Naive thymus-derived CD4-positive, alpha-beta T cell (primary cell): ENCODE data around the gene LRRFIP1. TPM values are rescaled to one million over a fixed set of nuclear protein-coding genes. Genes with fewer than 3 reads are reported as not detected.
"Not testable (repeated sequence)": the region's sequence is repeated elsewhere in the genome, so short reads cannot be mapped to it uniquely, and the experiment has no call there.

Source experiments
- ATAC-seq: fragments of 150-1000 bp; cut with Tn5 transposase; 2 replicates; pipeline ENCODE4 v1.10.0; 2021; ENCODE audit warnings: mild to moderate bottlenecking, moderate library complexity
- CTCF ChIA-PET: fragments of 350-600 bp; sonication (Branson Sonifier 250); formaldehyde crosslinking; loops from one replicate; lab custom pipeline; 2021; ENCODE audit warnings: antibody characterized with exemption; lab: Charles Lee
- POLR2A ChIA-PET: fragments of 350-600 bp; sonication (Branson Sonifier 250); formaldehyde crosslinking; loops from one replicate; lab custom pipeline; 2021; ENCODE audit warnings: antibody characterized with exemption, inconsistent platforms; lab: Charles Lee
- DNase-seq, 9 donors: peaks; one replicate each; pipeline versions ENCODE4 v3.0.0 to v3.0.0-alpha.2; 2020 to 2022; ENCODE audit warnings: mixed read lengths in 1 of 9
- H3K27ac ChIP-seq: one replicate; pipeline ENCODE4 v1.7.0; 2013; ENCODE audit warnings: mild to moderate bottlenecking, low read depth, low read length, moderate library complexity
- H3K27me3 ChIP-seq, 2 donors: one replicate each; pipeline ENCODE4 v1.7.0; 2013; ENCODE audit warnings: low read length in 2 of 2, mild to moderate bottlenecking in 2 of 2, moderate library complexity in 2 of 2; ENCODE audit not compliant: control insufficient read depth in 2 of 2, insufficient read depth in 2 of 2
- H3K36me3 ChIP-seq, 3 experiments: 1 replicate in 2 of 3; 2 replicates in 1 of 3; pipeline ENCODE4 v1.7.0; 2013; ENCODE audit warnings: low read length in 3 of 3, mild to moderate bottlenecking in 3 of 3, moderate library complexity in 1 of 3; ENCODE audit not compliant: insufficient read depth in 3 of 3, control insufficient read depth in 2 of 3
- H3K4me1 ChIP-seq, 2 donors: one replicate each; pipeline ENCODE4 v1.7.0; 2013; ENCODE audit warnings: low read length in 2 of 2, mild to moderate bottlenecking in 2 of 2, moderate library complexity in 1 of 2; ENCODE audit not compliant: control insufficient read depth in 2 of 2, insufficient read depth in 2 of 2
- H3K4me3 ChIP-seq: 2 replicates; pipeline ENCODE4 v1.7.0; 2013; ENCODE audit warnings: mild to moderate bottlenecking, low read length
- H3K9me3 ChIP-seq, 3 experiments: 1 replicate in 2 of 3; 2 replicates in 1 of 3; pipeline ENCODE4 v1.7.0; 2013; ENCODE audit warnings: low read length in 3 of 3; ENCODE audit not compliant: control insufficient read depth in 2 of 3
- H3K27ac Mint-ChIP-seq, 9 donors: one replicate each; pipeline ENCODE4 v1.8.0; 2020 to 2022; ENCODE audit warnings: mixed read lengths in 9 of 9, mild to moderate bottlenecking in 8 of 9, moderate library complexity in 5 of 9, inconsistent platforms in 2 of 9
- H3K27me3 Mint-ChIP-seq, 5 donors: one replicate each; pipeline ENCODE4 v1.8.0; 2021 to 2022; ENCODE audit warnings: mixed read lengths in 5 of 5, mild to moderate bottlenecking in 1 of 5
- H3K36me3 Mint-ChIP-seq, 5 donors: one replicate each; pipeline ENCODE4 v1.8.0; 2020 to 2022; ENCODE audit warnings: mixed read lengths in 5 of 5, mild to moderate bottlenecking in 3 of 5, inconsistent platforms in 1 of 5
- H3K4me1 Mint-ChIP-seq, 7 donors: one replicate each; pipeline ENCODE4 v1.8.0; 2020 to 2022; ENCODE audit warnings: mixed read lengths in 7 of 7, mild to moderate bottlenecking in 3 of 7, inconsistent platforms in 1 of 7
- H3K4me3 Mint-ChIP-seq, 10 donors: one replicate each; pipeline ENCODE4 v1.8.0; 2020 to 2022; ENCODE audit warnings: mild to moderate bottlenecking in 10 of 10, mixed read lengths in 10 of 10, moderate library complexity in 6 of 10, inconsistent platforms in 2 of 10
- H3K9me3 Mint-ChIP-seq, 11 donors: one replicate each; pipeline ENCODE4 v1.8.0; 2020 to 2022; ENCODE audit warnings: mixed read lengths in 11 of 11, mild to moderate bottlenecking in 4 of 11, inconsistent platforms in 1 of 11, moderate library complexity in 1 of 11
- intact Hi-C, 2 donors: fragments of 100-400 bp; cut with micrococcal nuclease; formaldehyde crosslinking; loops; one replicate each; pipeline ENCODE4 v1.15.1; 2023
- polyA plus RNA-seq, 2 donors: library from polyadenylated mRNA; unstranded; fragments of 300-500 nt; fragmentation: Illumina TruSeq; gene quantifications; one replicate each; pipeline ENCODE4 v1.2.3, GENCODE V29; 2021
- total RNA-seq, 6 experiments: library from RNA in 5 of 6; stranded (reverse) in 5 of 6; gene quantifications; 1 replicate in 5 of 6; 2 replicates in 1 of 6; pipeline ENCODE4 v1.2.3 and lab custom pipeline; 2021 to 2026

The LRRFIP1 gene
- total and polyA plus RNA-seq, 7 experiments from 2014 or later: 82.2 to 257 (median 105) TPM

GRCh38 chr2:237666606-237667005 lies 39.2 kb downstream of the LRRFIP1 start:
- Mint-ChIP-seq H3K4me3 (no peak overlapping the region), H3K27me3 (peaks cover 0 to 38% (median 0%) of the 10 kb centered on the region in 5 donors), H3K36me3 (peaks cover 0 to 3% (median 0%) of the 10 kb centered on the region in 5 donors), H3K9me3 (no peaks in the 10 kb centered on the region), H3K27ac (peak overlapping the region in 2 of 9 donors; percentile 26 to 80), H3K4me1 (peaks cover 0 to 14% (median 11%) of the 10 kb centered on the region in 7 donors)
- no peaks in the 10 kb centered on the region for H3K9me3 ChIP-seq
- CTCF ChIA-PET: interaction anchor here (0.6 kb wide), 1 partner anchor 80 kb away, joined by 4 read pairs; no protein-coding TSS in a partner anchor
- no peak overlapping the region for H3K27ac ChIP-seq
- H3K4me3 ChIP-seq: no peak overlapping the region
- POLR2A ChIA-PET: no interaction called here
- H3K36me3 ChIP-seq: no peaks in the 10 kb centered on the region
- no peaks in the 10 kb centered on the region for H3K27me3 ChIP-seq
- no peak for DNase-seq
- H3K4me1 ChIP-seq: no peaks in the 10 kb centered on the region
- intact Hi-C loops: no loop called here
- ATAC-seq: no peak

- H3K4me3 Mint-ChIP-seq, H3K4me3 ChIP-seq, DNase-seq, H3K9me3 Mint-ChIP-seq, H3K36me3 Mint-ChIP-seq, POLR2A ChIA-PET, H3K27ac ChIP-seq, H3K27me3 ChIP-seq, H3K9me3 ChIP-seq, H3K36me3 ChIP-seq, ATAC-seq, intact Hi-C loops, H3K4me1 ChIP-seq: not testable (repeated sequence)
- H3K27ac Mint-ChIP-seq: peak overlapping the region in 2 of 9 donors; percentile 26 to 80
- H3K4me1 Mint-ChIP-seq: peaks cover 0 to 14% (median 11%) of the 10 kb centered on the region in 7 donors
- CTCF ChIA-PET: interaction anchor here (0.6 to 1.0 kb wide), 2 partner anchors 78 to 79 kb away, joined by 3 to 4 read pairs; no protein-coding TSS in a partner anchor
- H3K27me3 Mint-ChIP-seq: peaks cover 0 to 38% (median 0%) of the 10 kb centered on the region in 5 donors
Measured at GRCh38 chr2:237667050-237667576, 39.7 kb downstream of the LRRFIP1 start.

DNA sequence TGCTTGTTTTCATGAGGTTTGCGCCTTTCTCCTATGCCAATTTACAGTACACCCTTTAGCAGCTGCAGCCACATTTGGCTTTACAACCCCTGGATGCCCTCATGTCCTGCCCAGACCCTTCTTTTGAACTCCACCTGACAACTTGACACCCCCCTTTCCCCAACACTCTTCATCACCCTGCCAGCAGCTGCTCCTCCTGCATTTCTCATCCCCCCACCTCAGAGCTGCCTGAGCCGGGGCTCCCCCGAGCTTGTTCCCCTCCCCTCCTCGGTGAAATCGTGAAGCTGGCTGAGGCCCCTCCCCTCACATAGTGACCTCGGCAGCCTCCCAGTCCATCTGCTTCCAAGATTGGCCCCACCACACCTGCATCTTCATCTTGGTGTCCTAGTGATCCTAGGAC lies 40.5 kb downstream of the LRRFIP1 start:
- no peak for ATAC-seq
- POLR2A ChIA-PET: no interaction called here
- no peak overlapping the region for H3K4me3 Mint-ChIP-seq
- DNase-seq: no peak
- Histone ChIP-seq H3K27ac (no peak overlapping the region), H3K27me3 (no peaks in the 10 kb centered on the region), H3K9me3 (no peaks in the 10 kb centered on the region), H3K4me3 (no peak overlapping the region), H3K4me1 (peaks cover 4% of the 10 kb centered on the region in 2 donors), H3K36me3 (no peaks in the 10 kb centered on the region)
- H3K9me3 Mint-ChIP-seq: no peaks in the 10 kb centered on the region
- H3K36me3 Mint-ChIP-seq: peaks cover 0 to 3% (median 0%) of the 10 kb centered on the region in 5 donors
- no peak overlapping the region for H3K27ac Mint-ChIP-seq
- CTCF ChIA-PET: interaction anchor here (0.6 to 1.2 kb wide), 3 partner anchors 29 to 155 kb away, joined by 3 to 5 read pairs (median 3); no protein-coding TSS in a partner anchor
- H3K4me1 Mint-ChIP-seq: peaks cover 0 to 13% (median 9%) of the 10 kb centered on the region in 7 donors
- intact Hi-C loops: loop anchor here in 1 of 2 donors (1.0 kb wide), 1 partner anchor 87 kb away; no protein-coding TSS in a partner anchor
- H3K27me3 Mint-ChIP-seq: peaks cover 0 to 38% (median 0%) of the 10 kb centered on the region in 5 donors

- H3K27ac Mint-ChIP-seq: no peak overlapping the region
- H3K4me1 Mint-ChIP-seq: peaks cover 0 to 17% (median 11%) of the 10 kb centered on the region in 7 donors
Measured at GRCh38 chr2:237668440-237668839, 41.1 kb downstream of the LRRFIP1 start.

DNA sequence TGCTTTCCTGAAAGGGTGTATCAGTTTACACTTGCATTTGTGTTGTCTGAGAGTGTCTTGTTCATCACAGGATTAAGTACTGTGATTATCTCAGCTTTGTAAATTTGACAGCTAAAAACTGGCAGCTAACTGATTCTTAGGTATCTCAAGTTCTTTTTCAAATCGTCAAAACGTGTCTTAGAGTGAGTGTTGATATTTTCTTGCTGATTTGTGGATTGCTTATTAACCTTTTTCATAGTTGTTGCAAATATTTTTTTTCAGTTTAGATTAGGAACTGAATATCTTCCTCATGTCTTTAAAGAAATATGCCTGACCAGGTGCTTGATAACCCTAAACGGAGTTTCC lies 41.9 kb downstream of the LRRFIP1 start:
- ChIA-PET CTCF (interaction anchor here (0.6 to 8.2 kb wide), 5 partner anchors 25 to 161 kb away, joined by 3 to 181 read pairs (median 3); no protein-coding TSS in a partner anchor), POLR2A (no interaction called here)
- Histone ChIP-seq H3K27me3 (no peaks in the 10 kb centered on the region), H3K9me3 (no peaks in the 10 kb centered on the region), H3K4me3 (no peak overlapping the region), H3K27ac (no peak overlapping the region), H3K36me3 (no peaks in the 10 kb centered on the region), H3K4me1 (peaks cover 10 to 16% of the 10 kb centered on the region in 2 donors)
- ATAC-seq: no peak
- no peak overlapping the region for H3K27ac Mint-ChIP-seq
- peaks cover 0 to 2% (median 0%) of the 10 kb centered on the region in 11 donors for H3K9me3 Mint-ChIP-seq
- H3K36me3 Mint-ChIP-seq: peaks cover 0 to 3% (median 0%) of the 10 kb centered on the region in 5 donors
- H3K4me1 Mint-ChIP-seq: peaks cover 7 to 25% (median 16%) of the 10 kb centered on the region in 7 donors
- intact Hi-C loops: no loop called here
- H3K4me3 Mint-ChIP-seq: no peak overlapping the region
- peaks cover 0 to 31% (median 0%) of the 10 kb centered on the region in 5 donors for H3K27me3 Mint-ChIP-seq
- DNase-seq: no peak

More at GRCh38 chr2:237668440-237668839, 41.1 kb downstream of the LRRFIP1 start:
- no peak overlapping the region for H3K4me3 Mint-ChIP-seq
- intact Hi-C loops: loop anchor here in 1 of 2 donors (1.0 kb wide), 1 partner anchor 87 kb away; no protein-coding TSS in a partner anchor
- Histone ChIP-seq H3K27ac (no peak overlapping the region), H3K4me3 (no peak overlapping the region), H3K27me3 (no peaks in the 10 kb centered on the region), H3K36me3 (no peaks in the 10 kb centered on the region), H3K9me3 (no peaks in the 10 kb centered on the region), H3K4me1 (peaks cover 5 to 8% of the 10 kb centered on the region in 2 donors)
- ChIA-PET CTCF (interaction anchor here (1.0 to 8.2 kb wide), 3 partner anchors 77 to 156 kb away, joined by 3 to 181 read pairs (median 5); no protein-coding TSS in a partner anchor), POLR2A (no interaction called here)
- DNase-seq: no peak
- ATAC-seq: no peak
- H3K27me3 Mint-ChIP-seq: peaks cover 0 to 37% (median 0%) of the 10 kb centered on the region in 5 donors
- H3K9me3 Mint-ChIP-seq: peaks cover 0 to under 1% (median 0%) of the 10 kb centered on the region in 11 donors
- H3K36me3 Mint-ChIP-seq: peaks cover 0 to 3% (median 0%) of the 10 kb centered on the region in 5 donors

DNA sequence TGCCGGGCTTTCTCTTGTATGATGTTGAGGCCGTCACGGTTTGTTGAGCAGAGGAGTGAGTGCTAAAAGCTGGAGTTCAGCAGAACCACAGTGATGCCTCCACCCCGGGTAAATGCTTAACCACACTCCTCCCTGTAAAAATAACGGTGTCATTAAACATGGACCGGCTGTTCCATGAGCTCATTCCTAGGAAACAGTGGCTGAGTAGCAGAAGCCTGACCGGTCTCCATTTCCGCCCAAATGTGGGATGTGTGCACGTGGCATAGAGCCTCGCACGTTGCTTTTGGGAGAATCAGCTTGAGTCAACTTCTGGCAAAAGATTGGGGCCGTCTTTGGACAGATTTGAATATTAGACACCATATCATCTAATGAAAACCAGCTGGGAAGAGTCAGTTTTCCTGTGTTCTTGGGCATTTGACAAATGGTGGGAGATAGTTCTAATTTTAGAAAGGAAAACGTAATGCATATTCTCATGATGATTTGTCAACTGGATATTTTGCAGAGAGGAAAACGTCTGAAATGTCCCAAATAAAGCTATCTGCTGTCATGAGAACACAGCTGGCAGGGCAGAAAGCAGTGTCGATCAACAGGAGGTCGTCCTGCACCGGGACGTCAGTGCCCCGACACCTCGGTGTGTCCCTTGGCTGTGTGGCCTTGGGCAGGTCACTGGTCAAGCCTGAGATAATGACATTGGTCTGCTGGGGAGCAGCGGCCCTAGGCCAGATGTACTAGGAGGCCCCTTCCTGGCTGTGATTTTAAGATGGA lies 42.4 kb downstream of the LRRFIP1 start:
- Mint-ChIP-seq H3K4me3 (no peak overlapping the region), H3K9me3 (peaks cover 0 to 2% (median 0%) of the 10 kb centered on the region in 11 donors), H3K27ac (no peak overlapping the region), H3K4me1 (peaks cover 11 to 31% (median 22%) of the 10 kb centered on the region in 7 donors), H3K36me3 (peaks cover 0 to 3% (median 0%) of the 10 kb centered on the region in 5 donors), H3K27me3 (peaks cover 0 to 28% (median 0%) of the 10 kb centered on the region in 5 donors)
- Histone ChIP-seq H3K4me3 (no peak overlapping the region), H3K27ac (no peak overlapping the region), H3K27me3 (no peaks in the 10 kb centered on the region), H3K9me3 (no peaks in the 10 kb centered on the region), H3K36me3 (no peaks in the 10 kb centered on the region), H3K4me1 (peaks cover 16 to 21% of the 10 kb centered on the region in 2 donors)
- ATAC-seq (no peak), DNase-seq (no peak)
- intact Hi-C loops: loop anchor here in 1 of 2 donors (5.0 to 10.0 kb wide), 2 partner anchors 297 to 755 kb away; partner anchors contain the start of genes ASB1 and UBE2F
- POLR2A ChIA-PET: interaction anchor here (15.8 kb wide), 1 partner anchor 23 kb away, joined by 349 read pairs; no protein-coding TSS in a partner anchor
- CTCF ChIA-PET: interaction anchor here (0.6 to 8.2 kb wide), 5 partner anchors 25 to 161 kb away, joined by 3 to 181 read pairs (median 3); no protein-coding TSS in a partner anchor
